Natural killer cell (primary cell): Measurements from ENCODE around the gene ZNF74. TPM values are rescaled to one million over a fixed set of nuclear protein-coding genes. Genes with fewer than 3 reads are reported as not detected.

ENCODE experiments used
- ATAC-seq, 3 donors: fragments of 150-1000 bp in 2 of 3; fragments of 200-7000 bp in 1 of 3; cut with Tn5 transposase; 1 replicate in 1 of 3; 2 replicates in 2 of 3; pipeline ENCODE4 v1.10.0; 2021; ENCODE audit warnings: mild to moderate bottlenecking in 2 of 3, moderate library complexity in 2 of 3
- DNase-seq, 2 donors: peaks; one replicate each; pipeline versions ENCODE4 v3.0.0 to v3.0.0-alpha.2; 2013 to 2021; ENCODE audit warnings: mixed read lengths in 1 of 2
- H3K27ac ChIP-seq: one replicate; pipeline ENCODE4 v1.5.1; 2013; ENCODE audit warnings: mild to moderate bottlenecking, low read length
- H3K27me3 ChIP-seq: one replicate; pipeline ENCODE4 v1.6.1; 2013; ENCODE audit warnings: low read length; ENCODE audit not compliant: control insufficient read depth, insufficient read depth
- H3K36me3 ChIP-seq: one replicate; pipeline ENCODE4 v1.6.1; 2013; ENCODE audit warnings: low read length; ENCODE audit not compliant: control insufficient read depth, insufficient read depth
- H3K4me1 ChIP-seq: one replicate; pipeline ENCODE4 v1.6.1; 2013; ENCODE audit warnings: low read length; ENCODE audit not compliant: control insufficient read depth, insufficient read depth
- H3K4me3 ChIP-seq: one replicate; pipeline ENCODE4 v1.5.1; 2013; ENCODE audit warnings: low read length
- H3K9me3 ChIP-seq: one replicate; pipeline ENCODE4 v1.6.1; 2013; ENCODE audit warnings: low read length; ENCODE audit not compliant: control insufficient read depth, insufficient read depth
- H3K27ac Mint-ChIP-seq, 2 donors: one replicate each; pipeline ENCODE4 v1.8.0; 2022; ENCODE audit warnings: mild to moderate bottlenecking in 2 of 2, mixed read lengths in 2 of 2, moderate library complexity in 1 of 2
- H3K27me3 Mint-ChIP-seq, 2 donors: one replicate each; pipeline ENCODE4 v1.8.0; 2022; ENCODE audit warnings: low read depth in 2 of 2, mixed read lengths in 2 of 2
- H3K36me3 Mint-ChIP-seq: one replicate; pipeline ENCODE4 v1.8.0; 2022; ENCODE audit warnings: mixed read lengths
- H3K4me1 Mint-ChIP-seq, 2 donors: one replicate each; pipeline ENCODE4 v1.8.0; 2022; ENCODE audit warnings: mixed read lengths in 2 of 2
- H3K4me3 Mint-ChIP-seq: one replicate; pipeline ENCODE4 v1.8.0; 2022; ENCODE audit warnings: mild to moderate bottlenecking, moderate library complexity, mixed read lengths
- H3K9me3 Mint-ChIP-seq, 2 donors: one replicate each; pipeline ENCODE4 v1.8.0; 2022; ENCODE audit warnings: mixed read lengths in 2 of 2
- WGBS: methylation state at CpG from one replicate; pipeline ENCODE4 v1.1.7; 2013; ENCODE audit warnings: missing lambda C conversion rate; ENCODE audit not compliant: insufficient coverage; 5-methylcytosine and 5-hydroxymethylcytosine counted together
- intact Hi-C: fragments of 100-400 bp; cut with micrococcal nuclease; formaldehyde crosslinking; loops from one replicate; pipeline ENCODE4 v1.14.2; 2022
- total RNA-seq, 4 donors: library from RNA; stranded (reverse); fragments of 120-200 nt in 1 of 4; gene quantifications; one replicate each; pipeline versions ENCODE4 v1.2.3 to v1.2.4, GENCODE V29; 2013 to 2022
- TF ChIP-seq, protein P1 (sequence below): fragments of 200-600 bp; IDR thresholded peaks from one replicate; pipeline ENCODE4 v1.8.0; 2022; ENCODE audit warnings: antibody characterized with exemption

ZNF74 gene
- total RNA-seq, 3 donors from 2014 or later (not counting 1 experiment from before 2014, with no cell fraction given) = 7.7 to 18.2 (median 10.4) TPM

DNA sequence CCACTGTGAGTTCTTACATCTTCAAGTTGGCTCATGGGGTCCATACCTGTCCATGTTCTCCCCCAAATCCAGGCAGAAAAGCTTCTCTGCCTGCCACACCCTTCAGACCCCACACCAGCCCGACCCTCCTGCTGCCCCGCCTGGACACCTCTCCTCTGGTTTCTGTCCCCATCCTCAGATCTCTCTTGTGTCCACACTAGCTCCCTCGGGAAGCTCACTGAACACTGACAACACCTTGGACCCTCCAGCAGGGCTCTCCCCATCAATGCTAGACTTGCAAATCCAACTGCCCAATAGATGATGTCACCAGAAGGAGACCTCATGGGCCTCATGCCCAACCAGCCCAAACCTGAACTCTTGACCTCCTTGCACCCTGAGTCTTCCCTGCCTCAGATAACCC, 40.8 kb downstream of the ZNF74 start:
- WGBS = 95% methylated on average over 3 of the region's 3 CpGs
- Histone ChIP-seq H3K4me3 (no peak overlapping the region), H3K36me3 (no peaks in the 10 kb centered on the region), H3K27me3 (peaks cover 47% of the 10 kb centered on the region), H3K4me1 (peaks cover 45% of the 10 kb centered on the region), H3K9me3 (no peaks in the 10 kb centered on the region), H3K27ac (no peak overlapping the region)
- Mint-ChIP-seq H3K36me3 (no peaks in the 10 kb centered on the region), H3K4me1 (peaks cover 11 to 52% of the 10 kb centered on the region in 2 donors), H3K4me3 (peak overlapping the region; percentile 47), H3K9me3 (no peaks in the 10 kb centered on the region), H3K27me3 (peaks cover 36 to 47% of the 10 kb centered on the region in 2 donors), H3K27ac (no peak overlapping the region)
- intact Hi-C loops = no loop called here
- no peak for DNase-seq
- TF ChIP-seq, protein P1, sequence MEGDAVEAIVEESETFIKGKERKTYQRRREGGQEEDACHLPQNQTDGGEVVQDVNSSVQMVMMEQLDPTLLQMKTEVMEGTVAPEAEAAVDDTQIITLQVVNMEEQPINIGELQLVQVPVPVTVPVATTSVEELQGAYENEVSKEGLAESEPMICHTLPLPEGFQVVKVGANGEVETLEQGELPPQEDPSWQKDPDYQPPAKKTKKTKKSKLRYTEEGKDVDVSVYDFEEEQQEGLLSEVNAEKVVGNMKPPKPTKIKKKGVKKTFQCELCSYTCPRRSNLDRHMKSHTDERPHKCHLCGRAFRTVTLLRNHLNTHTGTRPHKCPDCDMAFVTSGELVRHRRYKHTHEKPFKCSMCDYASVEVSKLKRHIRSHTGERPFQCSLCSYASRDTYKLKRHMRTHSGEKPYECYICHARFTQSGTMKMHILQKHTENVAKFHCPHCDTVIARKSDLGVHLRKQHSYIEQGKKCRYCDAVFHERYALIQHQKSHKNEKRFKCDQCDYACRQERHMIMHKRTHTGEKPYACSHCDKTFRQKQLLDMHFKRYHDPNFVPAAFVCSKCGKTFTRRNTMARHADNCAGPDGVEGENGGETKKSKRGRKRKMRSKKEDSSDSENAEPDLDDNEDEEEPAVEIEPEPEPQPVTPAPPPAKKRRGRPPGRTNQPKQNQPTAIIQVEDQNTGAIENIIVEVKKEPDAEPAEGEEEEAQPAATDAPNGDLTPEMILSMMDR = no peak
- no peak for ATAC-seq

DNA sequence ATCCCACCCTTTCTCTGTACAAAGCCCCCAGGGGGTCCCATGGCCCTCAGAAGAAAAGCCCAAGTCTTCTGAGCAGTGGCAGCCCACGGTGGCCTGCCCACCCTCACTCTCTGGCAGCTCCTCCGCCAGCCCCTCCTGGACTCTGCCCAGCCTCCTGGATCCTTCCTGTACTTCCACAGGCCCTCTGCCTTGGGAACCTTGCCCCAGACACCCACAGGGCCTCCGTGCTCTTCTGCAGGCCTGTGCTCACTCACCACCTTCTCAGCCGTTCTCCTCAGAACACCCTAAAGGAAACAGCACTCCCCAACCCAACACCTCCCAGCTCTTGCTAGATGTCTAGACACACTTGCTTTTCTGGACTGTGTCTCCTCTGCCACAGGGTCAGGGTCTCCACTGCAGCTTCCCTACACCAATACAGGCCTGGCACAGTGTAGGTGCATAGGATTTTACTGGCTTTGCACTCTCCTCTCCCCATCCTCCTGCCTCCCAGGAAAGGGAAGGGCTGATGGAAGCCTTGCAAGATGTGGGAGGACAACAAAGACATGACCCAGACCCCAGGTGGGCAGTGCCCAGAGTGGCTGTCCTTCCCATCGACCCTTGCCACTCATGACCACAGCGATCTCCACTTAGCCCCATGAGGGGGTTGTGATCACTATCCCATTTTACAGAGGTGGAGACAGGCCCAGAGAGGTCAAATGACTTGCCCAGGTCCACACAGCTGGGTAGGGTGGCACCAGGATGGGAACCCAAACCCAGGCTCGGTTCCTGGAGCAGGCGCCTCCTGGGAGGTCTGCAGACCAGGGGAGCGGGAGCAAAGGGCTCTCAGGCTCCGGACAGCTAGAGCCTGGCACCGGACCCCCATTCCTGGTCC, 41.7 kb downstream of the ZNF74 start:
- Mint-ChIP-seq H3K4me1 (peaks cover 11 to 43% of the 10 kb centered on the region in 2 donors), H3K9me3 (no peaks in the 10 kb centered on the region), H3K4me3 (peak overlapping the region; percentile 45), H3K27me3 (peaks cover 36 to 47% of the 10 kb centered on the region in 2 donors), H3K27ac (no peak overlapping the region), H3K36me3 (no peaks in the 10 kb centered on the region)
- H3K4me3 ChIP-seq = no peak overlapping the region
- H3K27ac ChIP-seq = no peak overlapping the region
- no peak for ATAC-seq
- no peaks in the 10 kb centered on the region for H3K36me3 ChIP-seq
- 80% methylated on average over 11 of the region's 11 CpGs for WGBS
- TF ChIP-seq, protein P1 = no peak
- H3K9me3 ChIP-seq = no peaks in the 10 kb centered on the region
- H3K4me1 ChIP-seq = peaks cover 36% of the 10 kb centered on the region
- no peak for DNase-seq
- H3K27me3 ChIP-seq = peaks cover 38% of the 10 kb centered on the region
- intact Hi-C loops = no loop called here

DNA sequence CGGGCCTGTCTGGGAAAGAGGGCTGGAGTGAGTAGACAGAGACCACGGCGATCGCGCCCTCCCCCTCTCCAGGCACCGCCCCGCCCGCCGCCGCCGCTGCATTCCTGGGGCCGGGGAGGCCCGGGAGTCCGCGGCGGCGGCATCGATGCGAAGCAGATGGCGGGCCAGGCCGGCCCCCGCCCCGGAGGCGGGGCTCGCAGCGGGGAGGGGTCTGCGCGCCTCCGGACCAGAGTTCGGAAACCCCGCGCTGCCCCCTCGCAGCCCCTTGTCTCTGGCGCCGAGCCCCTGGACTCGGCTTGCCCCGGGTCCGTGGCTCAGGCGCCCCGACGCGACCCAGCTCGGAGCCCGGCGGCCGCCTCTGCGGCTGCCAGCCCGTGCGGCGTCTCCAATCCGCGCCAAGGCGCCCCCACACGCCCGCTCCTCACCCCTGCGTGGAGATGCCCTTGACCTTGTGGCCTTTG, 42.4 kb downstream of the ZNF74 start:
- H3K27me3 ChIP-seq = peaks cover 37% of the 10 kb centered on the region
- 2% methylated on average over 56 of the region's 56 CpGs for WGBS
- no peaks in the 10 kb centered on the region for H3K36me3 ChIP-seq
- H3K36me3 Mint-ChIP-seq = no peaks in the 10 kb centered on the region
- intact Hi-C loops = no loop called here
- H3K27me3 Mint-ChIP-seq = peaks cover 36 to 47% of the 10 kb centered on the region in 2 donors
- H3K9me3 ChIP-seq = no peaks in the 10 kb centered on the region
- no peak overlapping the region for H3K27ac ChIP-seq
- H3K4me1 Mint-ChIP-seq = peaks cover 11 to 39% of the 10 kb centered on the region in 2 donors
- peaks cover 30% of the 10 kb centered on the region for H3K4me1 ChIP-seq
- no peaks in the 10 kb centered on the region for H3K9me3 Mint-ChIP-seq
- H3K27ac Mint-ChIP-seq = peak overlapping the region in 1 of 2 donors; percentile 36
- H3K4me3 Mint-ChIP-seq = peak overlapping the region; percentile 85
- ATAC-seq (peak in 2 of 3 donors; percentile 9 to 37), DNase-seq (no peak)
- no peak overlapping the region for H3K4me3 ChIP-seq
- TF ChIP-seq, protein P1 = no peak
